CMK (cell line): Measurements from ENCODE around the gene UPK3BL2.
"Not testable (repeated sequence)": the region's sequence is repeated elsewhere in the genome, so short reads cannot be mapped to it uniquely, and the experiment has no call there.

Experiments used
- DNase-seq: peaks from one replicate; pipeline ENCODE4 v3.0.0-alpha.2; 2010; ENCODE audit warnings: low read depth

UPK3BL2 gene

GRCh38 chr7:102494026-102494425, 49.5 kb downstream of the UPK3BL2 start:
- not testable (repeated sequence) for DNase-seq

- not testable (repeated sequence) for DNase-seq
These were observed 50.1 kb downstream of the UPK3BL2 start for GRCh38 chr7:102493220-102493935.

DNA sequence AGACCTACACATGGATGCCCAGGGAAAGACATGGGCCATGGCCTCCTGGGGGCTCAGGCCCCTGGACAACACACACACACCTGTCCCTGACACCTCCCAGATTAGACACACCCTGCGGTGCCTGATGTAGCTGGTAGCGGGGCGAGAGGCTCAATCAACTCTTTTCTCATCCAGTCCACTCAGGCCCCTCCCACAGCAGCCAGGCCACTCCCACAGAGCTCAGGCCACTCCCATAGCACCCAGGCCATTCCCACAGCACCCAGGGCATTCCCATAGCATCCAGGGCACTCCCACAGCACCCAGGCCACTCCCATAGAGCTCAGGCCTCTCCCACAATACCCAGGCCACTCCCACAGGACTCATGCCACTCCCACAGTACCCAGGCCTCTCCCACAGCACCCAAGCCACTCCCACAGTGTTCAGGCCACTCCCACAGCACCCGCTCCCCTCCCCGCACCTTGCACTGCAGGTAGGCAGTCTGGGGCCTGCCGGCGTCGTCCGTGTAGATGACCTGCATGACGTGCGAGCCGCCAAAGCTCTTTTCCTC, 52.9 kb downstream of the UPK3BL2 start:
- not testable (repeated sequence) for DNase-seq
